AG04450 (cell line): ENCODE data around the gene ZNF681. TPM values are rescaled to one million over a fixed set of nuclear protein-coding genes. Genes with fewer than 3 reads are reported as not detected.
"Not testable (repeated sequence)": the region's sequence is repeated elsewhere in the genome, so short reads cannot be mapped to it uniquely, and the experiment has no call there.

ENCODE experiments used
- CTCF ChIA-PET: fragments of 300-600, 350-600 bp; formaldehyde crosslinking; extraction: SDS; loops from one replicate; lab custom pipeline; 2022; ENCODE audit warnings: antibody characterized with exemption, inconsistent platforms; lab: Charles Lee
- POLR2A ChIA-PET: fragments of 350-600 bp; formaldehyde crosslinking; extraction: SDS; loops from one replicate; lab custom pipeline; 2021; ENCODE audit warnings: antibody characterized with exemption, inconsistent platforms; lab: Yijun Ruan, JAX
- DNase-seq: peaks from one replicate; pipeline ENCODE4 v3.0.0-alpha.2; 2011; ENCODE audit warnings: low read depth, low spot score
- H3K27ac ChIP-seq: one replicate; pipeline ENCODE4 v1.5.1; 2012; ENCODE audit warnings: low read depth, low read length, control low read depth
- H3K27me3 ChIP-seq: one replicate; pipeline ENCODE4 v1.6.0; 2012; ENCODE audit warnings: low read length; ENCODE audit not compliant: control insufficient read depth, insufficient read depth
- H3K4me3 ChIP-seq: 2 replicates; pipeline ENCODE4 v1.5.1; 2011; ENCODE audit warnings: mild to moderate bottlenecking, low read depth, low read length, control low read depth
- H3K9me3 ChIP-seq: 2 replicates; pipeline ENCODE4 v1.5.1; 2012; ENCODE audit warnings: low read length; ENCODE audit not compliant: control insufficient read depth, insufficient read depth
- polyA plus RNA-seq: library from polyadenylated mRNA; depleted of rRNA; stranded (reverse); fragments of >200 nt; gene quantifications from 2 replicates; pipeline ENCODE4 v1.2.3, GENCODE V29; 2011
- TF ChIP-seq, protein P1 (sequence below): IDR thresholded peaks from 2 replicates; pipeline ENCODE4 v1.5.1; 2011; ENCODE audit warnings: low read depth, low read length, control low read depth, inconsistent platforms

ZNF681 gene
- polyA plus RNA-seq, 1 experiment = 0.82 TPM

DNA sequence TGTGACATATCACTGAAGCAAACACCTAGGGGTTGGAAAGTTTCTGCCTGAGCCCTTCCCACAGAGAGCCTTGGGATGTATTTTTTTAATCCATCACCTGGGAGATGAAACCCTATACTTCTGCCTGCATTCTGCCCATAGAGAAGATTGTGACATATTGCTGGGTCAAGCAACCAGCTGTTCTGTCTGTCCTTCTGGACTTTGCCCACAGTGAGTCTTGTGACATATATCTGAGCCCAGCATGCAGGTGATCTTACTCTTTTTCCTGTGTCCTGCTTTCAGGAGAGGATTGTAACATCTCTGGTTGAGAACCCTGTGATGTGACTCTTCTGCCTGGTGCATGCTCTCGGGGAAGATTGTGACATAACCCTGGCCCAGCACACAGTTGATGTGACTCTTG lies 24.9 kb upstream of the ZNF681 start:
- H3K9me3 ChIP-seq = peaks cover 2% of the 10 kb centered on the region; the same call in 1 of the 2 replicates
- H3K27ac ChIP-seq = no peak overlapping the region
- TF ChIP-seq, protein P1, sequence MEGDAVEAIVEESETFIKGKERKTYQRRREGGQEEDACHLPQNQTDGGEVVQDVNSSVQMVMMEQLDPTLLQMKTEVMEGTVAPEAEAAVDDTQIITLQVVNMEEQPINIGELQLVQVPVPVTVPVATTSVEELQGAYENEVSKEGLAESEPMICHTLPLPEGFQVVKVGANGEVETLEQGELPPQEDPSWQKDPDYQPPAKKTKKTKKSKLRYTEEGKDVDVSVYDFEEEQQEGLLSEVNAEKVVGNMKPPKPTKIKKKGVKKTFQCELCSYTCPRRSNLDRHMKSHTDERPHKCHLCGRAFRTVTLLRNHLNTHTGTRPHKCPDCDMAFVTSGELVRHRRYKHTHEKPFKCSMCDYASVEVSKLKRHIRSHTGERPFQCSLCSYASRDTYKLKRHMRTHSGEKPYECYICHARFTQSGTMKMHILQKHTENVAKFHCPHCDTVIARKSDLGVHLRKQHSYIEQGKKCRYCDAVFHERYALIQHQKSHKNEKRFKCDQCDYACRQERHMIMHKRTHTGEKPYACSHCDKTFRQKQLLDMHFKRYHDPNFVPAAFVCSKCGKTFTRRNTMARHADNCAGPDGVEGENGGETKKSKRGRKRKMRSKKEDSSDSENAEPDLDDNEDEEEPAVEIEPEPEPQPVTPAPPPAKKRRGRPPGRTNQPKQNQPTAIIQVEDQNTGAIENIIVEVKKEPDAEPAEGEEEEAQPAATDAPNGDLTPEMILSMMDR = no peak
- no peak for DNase-seq
- CTCF ChIA-PET = no interaction called here
- H3K4me3 ChIP-seq = no peak overlapping the region
- POLR2A ChIA-PET = no interaction called here
- H3K27me3 ChIP-seq = no peaks in the 10 kb centered on the region

GRCh38 chr19:23779645-23780044 lies 21.0 kb upstream of the ZNF681 start:
- POLR2A ChIA-PET = no interaction called here
- CTCF ChIA-PET = no interaction called here
- TF ChIP-seq, protein P1 = no peak
- Histone ChIP-seq H3K9me3 (no peaks in the 10 kb centered on the region; the same call in 1 of the 2 replicates), H3K27ac (no peak overlapping the region), H3K4me3 (no peak overlapping the region), H3K27me3 (no peaks in the 10 kb centered on the region)
- no peak for DNase-seq

GRCh38 chr19:23778566-23778965 lies 19.9 kb upstream of the ZNF681 start:
- POLR2A ChIA-PET = no interaction called here
- H3K9me3 ChIP-seq = no peaks in the 10 kb centered on the region; the same call in 1 of the 2 replicates
- TF ChIP-seq, protein P1 = no peak
- H3K4me3 ChIP-seq = no peak overlapping the region
- no peaks in the 10 kb centered on the region for H3K27me3 ChIP-seq
- CTCF ChIA-PET = no interaction called here
- DNase-seq = no peak
- no peak overlapping the region for H3K27ac ChIP-seq

- POLR2A ChIA-PET, DNase-seq, H3K9me3 ChIP-seq, CTCF ChIA-PET, H3K4me3 ChIP-seq, H3K27me3 ChIP-seq, H3K27ac ChIP-seq: not testable (repeated sequence)
Observed at GRCh38 chr19:23778036-23778435, 19.3 kb upstream of the ZNF681 start.

GRCh38 chr19:23777216-23777615 lies 18.5 kb upstream of the ZNF681 start:
- TF ChIP-seq, protein P1 = no peak
- POLR2A ChIA-PET = no interaction called here
- CTCF ChIA-PET = no interaction called here
- no peaks in the 10 kb centered on the region for H3K27me3 ChIP-seq
- no peaks in the 10 kb centered on the region; the same call in 1 of the 2 replicates for H3K9me3 ChIP-seq
- H3K27ac ChIP-seq = no peak overlapping the region
- H3K4me3 ChIP-seq = no peak overlapping the region
- no peak for DNase-seq
